A673 (cell line): Measurements from ENCODE around the gene CYB5RL. TPM values are rescaled to one million over a fixed set of nuclear protein-coding genes. Genes with fewer than 3 reads are reported as not detected.

ENCODE experiments used
- BruUV-seq: library from RNA; stranded (reverse); fragments of 400-500 nt; replicated peaks from 2 replicates; lab custom pipeline; 2021; lab: Mats Ljungman, UMichigan
- CTCF ChIA-PET: fragments of 300-600 bp; sonication (Branson Sonifier 250); formaldehyde crosslinking; loops from one replicate; lab custom pipeline; 2022; ENCODE audit warnings: antibody characterized with exemption; lab: Charles Lee
- POLR2A ChIA-PET: fragments of 300-600 bp; sonication (Branson Sonifier 250); formaldehyde crosslinking; loops from one replicate; lab custom pipeline; 2022; ENCODE audit warnings: antibody characterized with exemption; ENCODE audit not compliant: low non-redundant PET; lab: Charles Lee
- DNase-seq: peaks from one replicate; pipeline ENCODE4 v3.0.0-alpha.2; 2015; ENCODE audit warnings: low spot score
- H3K27ac ChIP-seq: fragments of 200-600 bp; sonication (generic); 2 replicates; pipeline ENCODE4 v1.5.1; 2016; ENCODE audit warnings: mixed run types, low read depth, mild to moderate bottlenecking, mixed read lengths, antibody characterized with exemption, low read length; ENCODE audit not compliant: poor library complexity, severe bottlenecking
- H3K27me3 ChIP-seq: fragments of 200-600 bp; sonication (generic); replicated peaks from 2 replicates; pipeline ENCODE4 v1.6.1; 2017; ENCODE audit warnings: mixed run types, low read depth, mild to moderate bottlenecking, mixed read lengths, antibody characterized with exemption, low read length; ENCODE audit not compliant: insufficient read depth, poor library complexity
- H3K36me3 ChIP-seq: fragments of 200-600 bp; sonication (generic); 2 replicates; pipeline ENCODE4 v1.6.1; 2016; ENCODE audit warnings: mixed run types, mild to moderate bottlenecking, mixed read lengths, antibody characterized with exemption, low read length; ENCODE audit not compliant: insufficient read depth, poor library complexity, severe bottlenecking
- H3K4me1 ChIP-seq: fragments of 200-600 bp; sonication (generic); 2 replicates; pipeline ENCODE4 v1.6.1; 2017; ENCODE audit warnings: mixed run types, mild to moderate bottlenecking, mixed read lengths, antibody characterized with exemption, low read length; ENCODE audit not compliant: insufficient read depth, poor library complexity, severe bottlenecking
- H3K4me3 ChIP-seq: fragments of 200-600 bp; sonication (generic); 2 replicates; pipeline ENCODE4 v1.5.1; 2016; ENCODE audit warnings: low read depth, mixed run types, mild to moderate bottlenecking, mixed read lengths, low read length; ENCODE audit not compliant: poor library complexity, severe bottlenecking
- H3K9me3 ChIP-seq: fragments of 200-600 bp; sonication (generic); 2 replicates; pipeline ENCODE4 v1.6.1; 2016; ENCODE audit warnings: mixed run types, low read depth, mild to moderate bottlenecking, mixed read lengths, antibody characterized with exemption, low read length; ENCODE audit not compliant: poor library complexity, severe bottlenecking
- CTCF ChIP-seq: fragments of 300-800, 200-600 bp; sonication (generic); conservative IDR thresholded peaks from 2 replicates; pipeline ENCODE4 v1.5.1; 2017; ENCODE audit warnings: low read depth, mild to moderate bottlenecking, antibody characterized with exemption, low read length, moderate library complexity, mixed read lengths
- EZH2 ChIP-seq: fragments of 200-600 bp; sonication (generic); IDR thresholded peaks from 2 replicates; pipeline ENCODE4 v1.6.1; 2017; ENCODE audit warnings: borderline replicate concordance, low read depth, mild to moderate bottlenecking, mixed read lengths, antibody characterized with exemption, low read length; ENCODE audit not compliant: poor library complexity, severe bottlenecking
- intact Hi-C: fragments of 100-400 bp; cut with micrococcal nuclease; formaldehyde crosslinking; loops from one replicate; pipeline ENCODE4 v1.10.0; 2022; ENCODE audit not compliant: unreplicated experiment
- total RNA-seq: library from RNA; stranded (reverse); gene quantifications from 2 replicates; pipeline ENCODE4 v1.2.3, GENCODE V29; 2021

CYB5RL gene
- total RNA-seq, 1 experiment from 2014 or later = 8.4 TPM

- Histone ChIP-seq H3K27me3 (no peaks in the 10 kb centered on the region), H3K4me3 (no peak overlapping the region), H3K4me1 (no peaks in the 10 kb centered on the region), H3K27ac (no peak overlapping the region), H3K9me3 (no peaks in the 10 kb centered on the region), H3K36me3 (peaks cover 6% of the 10 kb centered on the region)
- DNase-seq = no peak
- ChIA-PET CTCF (no interaction called here), POLR2A (no interaction called here)
- intact Hi-C loops = loop anchor here (10.0 kb wide), 1 partner anchor 129 kb away; no protein-coding TSS in a partner anchor
- no TSS peak for BruUV-seq
- TF ChIP-seq EZH2 = no peak
- TF ChIP-seq CTCF = no peak
Observed at GRCh38 chr1:54204199-54204598, 4.4 kb upstream of the CYB5RL start.

- H3K4me3 ChIP-seq = peak overlapping the region; percentile 85
- DNase-seq = no peak
- no peaks in the 10 kb centered on the region for H3K9me3 ChIP-seq
- ChIA-PET CTCF (no interaction called here), POLR2A (no interaction called here)
- H3K27me3 ChIP-seq = no peaks in the 10 kb centered on the region
- peak overlapping the region; percentile 71 for H3K27ac ChIP-seq
- TSS peak; percentile 61 for BruUV-seq
- peaks cover 3% of the 10 kb centered on the region for H3K36me3 ChIP-seq
- H3K4me1 ChIP-seq = no peaks in the 10 kb centered on the region
- intact Hi-C loops = loop anchor here (10.0 kb wide), 1 partner anchor 126 kb away; no protein-coding TSS in a partner anchor
- TF ChIP-seq EZH2 (no peak), CTCF (no peak)
Observed at GRCh38 chr1:54200519-54200997, 728 bp upstream of the CYB5RL start.

GRCh38 chr1:54199151-54199764 is 572 bp downstream of the CYB5RL start:
- Histone ChIP-seq H3K27me3 (no peaks in the 10 kb centered on the region), H3K36me3 (no peaks in the 10 kb centered on the region), H3K9me3 (no peaks in the 10 kb centered on the region), H3K4me3 (peak overlapping the region; percentile 85), H3K4me1 (no peaks in the 10 kb centered on the region), H3K27ac (peak overlapping the region; percentile 71)
- intact Hi-C loops = no loop called here
- POLR2A ChIA-PET = interaction anchor here (0.6 kb wide), 1 partner anchor 25 kb away, joined by 3 read pairs; no protein-coding TSS in a partner anchor
- no peak for TF ChIP-seq CTCF
- TF ChIP-seq EZH2 = no peak
- DNase-seq = no peak
- TSS peak; percentile 55 for BruUV-seq
- CTCF ChIA-PET = no interaction called here
